GM18873 (cell line): ENCODE measurements around the gene CNKSR2.

Source experiments
- ATAC-seq: cut with Tn5 transposase; IDR thresholded peaks from one replicate; pipeline ENCODE4 v1.9.1; 2021; ENCODE audit warnings: mild to moderate bottlenecking, moderate library complexity, moderate number of reproducible peaks; ENCODE audit not compliant: unreplicated experiment, low FRiP score

The CNKSR2 gene

DNA sequence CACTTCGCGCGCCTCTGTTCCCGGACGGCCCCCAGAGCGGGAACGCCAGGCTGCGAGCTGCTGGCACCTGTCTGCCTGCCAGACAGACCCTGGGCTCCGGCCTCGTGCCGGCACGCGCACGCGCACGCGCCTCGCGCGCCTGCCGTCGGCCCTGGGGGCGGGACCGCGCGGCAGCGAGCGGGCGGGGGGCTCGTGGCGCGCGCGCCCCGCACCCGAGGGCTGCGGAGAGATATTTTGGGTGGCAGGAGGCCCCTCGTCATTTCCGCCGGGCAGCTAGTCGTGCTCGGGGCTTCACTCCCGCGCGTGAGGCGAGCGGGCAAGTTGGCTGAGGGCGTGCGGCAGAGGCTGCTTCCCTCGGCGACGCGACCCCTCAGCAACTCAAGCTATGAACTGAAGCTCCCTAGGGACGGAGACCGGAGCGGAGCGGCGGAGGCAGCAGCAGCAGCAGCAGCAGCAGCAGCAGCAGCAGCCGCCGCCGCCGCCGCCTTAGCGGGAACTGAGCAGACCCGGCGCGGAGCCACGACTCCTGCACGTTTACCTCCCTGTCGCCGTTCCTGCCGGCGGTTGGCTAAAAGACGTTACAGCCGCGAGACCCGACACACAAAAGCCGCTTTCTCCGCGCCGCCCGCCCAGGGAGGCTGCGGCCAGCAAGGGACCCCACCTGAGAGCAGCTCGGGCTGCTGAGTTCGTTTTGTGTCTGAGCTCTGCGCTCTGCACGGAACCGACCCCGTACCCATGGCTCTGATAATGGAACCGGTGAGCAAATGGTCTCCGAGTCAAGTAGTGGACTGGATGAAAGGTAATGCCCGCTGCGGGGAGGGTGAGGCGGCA is at the start of gene CNKSR2:
TSS of gene CNKSR2 (plus strand) at position 256 of the 831 bp plus-strand sequence. CDS start at position 736, 480 bp downstream.
- peak; percentile 77 for ATAC-seq

- no peak for ATAC-seq
These were observed 19.5 kb upstream of the CNKSR2 start for GRCh38 chrX:21354725-21355124.

DNA sequence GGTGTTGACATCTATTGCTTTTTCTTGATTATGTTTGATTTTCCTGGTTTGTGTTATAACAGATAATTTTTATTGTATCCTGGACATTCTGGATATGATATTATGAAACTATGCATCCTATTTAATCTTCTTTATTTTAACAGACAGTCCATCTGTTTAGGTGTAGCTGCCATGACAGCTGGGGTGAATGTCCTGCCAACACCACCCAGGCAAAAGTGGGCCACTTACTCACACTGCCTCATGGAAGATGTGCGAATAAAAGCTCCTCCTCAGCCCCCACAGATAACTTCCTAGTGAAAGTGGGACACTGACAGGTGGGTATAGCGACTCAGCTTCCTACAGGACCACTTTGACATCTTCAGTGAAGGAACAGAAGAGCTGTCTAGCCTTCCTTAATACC is 18.4 kb upstream of the CNKSR2 start:
- no peak for ATAC-seq

GRCh38 chrX:21369613-21370012 is 4.6 kb upstream of the CNKSR2 start:
- no peak for ATAC-seq

GRCh38 chrX:21373001-21373400 is 1.2 kb upstream of the CNKSR2 start:
- no peak for ATAC-seq

- ATAC-seq: peak; percentile 23
These were observed 518 bp upstream of the CNKSR2 start for GRCh38 chrX:21373637-21374162.

GRCh38 chrX:21374994-21375707 is 933 bp downstream of the CNKSR2 start:
- no peak for ATAC-seq

DNA sequence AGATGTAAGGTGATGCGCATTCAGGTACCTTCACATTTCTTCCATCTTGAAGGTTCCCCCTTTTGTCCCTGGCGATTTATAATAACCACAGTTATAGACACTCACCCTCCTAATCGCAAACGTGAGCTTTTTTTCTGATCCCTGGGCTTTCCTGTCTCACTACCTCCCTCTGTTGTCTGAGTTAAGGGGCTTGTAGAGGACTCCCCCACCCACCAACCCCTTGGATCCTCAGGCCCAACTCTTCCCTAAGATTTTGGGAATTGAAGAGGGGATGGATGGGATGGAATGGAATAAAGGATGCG is 1.4 kb downstream of the CNKSR2 start:
- ATAC-seq: no peak

DNA sequence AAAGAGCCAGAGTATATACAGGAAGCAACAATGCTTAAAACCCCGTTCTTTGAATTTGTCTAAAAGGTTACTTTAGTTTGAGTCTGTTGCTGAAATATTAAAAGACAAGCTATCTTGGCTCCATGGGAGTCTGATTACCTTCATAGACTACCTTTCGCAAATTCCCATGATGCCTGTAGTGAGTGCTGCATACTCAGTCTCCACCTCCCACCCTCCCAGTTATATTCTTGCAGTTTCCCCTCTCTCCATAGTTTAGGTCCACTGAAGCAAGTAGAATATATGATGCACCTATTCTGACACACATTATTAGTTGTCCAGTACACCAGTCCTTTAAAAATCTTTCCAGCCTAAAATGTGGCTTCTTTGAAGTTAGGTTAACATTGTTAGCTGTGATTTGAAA is 2.4 kb downstream of the CNKSR2 start:
- no peak for ATAC-seq

GRCh38 chrX:21379991-21380390 is 5.8 kb downstream of the CNKSR2 start:
- ATAC-seq: no peak

DNA sequence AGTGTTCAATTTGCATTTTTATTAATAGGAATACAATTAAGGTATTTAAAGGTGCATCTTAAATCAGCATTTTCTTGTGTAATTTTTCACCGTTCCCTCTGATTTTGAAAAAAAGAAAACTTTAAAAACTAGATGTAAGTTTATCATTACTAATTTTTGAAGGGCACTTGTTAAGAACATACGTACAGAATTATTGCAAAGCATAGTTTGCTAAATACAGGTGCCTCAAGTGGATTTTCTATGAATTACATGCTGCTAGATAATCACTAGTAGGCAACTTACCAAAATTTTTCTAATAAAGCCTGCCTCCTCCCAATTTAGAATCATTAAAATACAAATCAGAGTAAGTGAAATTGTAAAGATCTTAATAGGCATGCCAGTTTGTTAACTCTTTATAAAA is 8.5 kb downstream of the CNKSR2 start:
- ATAC-seq: no peak

DNA sequence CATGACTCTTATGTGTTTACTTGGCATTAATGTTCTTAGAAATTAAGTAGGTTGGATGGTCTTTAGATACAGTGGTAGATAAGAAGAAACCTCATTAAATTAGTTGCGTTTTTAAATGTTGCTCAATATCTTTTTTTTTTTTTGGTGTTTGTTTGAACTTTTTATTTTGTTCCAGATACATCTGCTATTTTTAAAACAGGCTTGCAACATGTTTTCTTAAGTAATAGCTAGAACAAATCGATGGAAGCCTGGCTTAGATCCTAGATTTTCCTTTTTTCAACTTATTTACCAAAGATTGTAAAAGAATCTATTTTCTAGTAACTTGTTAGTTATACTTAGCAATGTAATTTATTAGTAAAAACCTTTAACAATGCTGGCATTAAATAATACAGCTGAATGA is 9.3 kb downstream of the CNKSR2 start:
- ATAC-seq: no peak

GRCh38 chrX:21384178-21384577 is 10.0 kb downstream of the CNKSR2 start:
- no peak for ATAC-seq

- no peak for ATAC-seq
These were observed 20.6 kb downstream of the CNKSR2 start for GRCh38 chrX:21394792-21395191.

GRCh38 chrX:21398426-21398825 is 24.2 kb downstream of the CNKSR2 start:
- no peak for ATAC-seq

DNA sequence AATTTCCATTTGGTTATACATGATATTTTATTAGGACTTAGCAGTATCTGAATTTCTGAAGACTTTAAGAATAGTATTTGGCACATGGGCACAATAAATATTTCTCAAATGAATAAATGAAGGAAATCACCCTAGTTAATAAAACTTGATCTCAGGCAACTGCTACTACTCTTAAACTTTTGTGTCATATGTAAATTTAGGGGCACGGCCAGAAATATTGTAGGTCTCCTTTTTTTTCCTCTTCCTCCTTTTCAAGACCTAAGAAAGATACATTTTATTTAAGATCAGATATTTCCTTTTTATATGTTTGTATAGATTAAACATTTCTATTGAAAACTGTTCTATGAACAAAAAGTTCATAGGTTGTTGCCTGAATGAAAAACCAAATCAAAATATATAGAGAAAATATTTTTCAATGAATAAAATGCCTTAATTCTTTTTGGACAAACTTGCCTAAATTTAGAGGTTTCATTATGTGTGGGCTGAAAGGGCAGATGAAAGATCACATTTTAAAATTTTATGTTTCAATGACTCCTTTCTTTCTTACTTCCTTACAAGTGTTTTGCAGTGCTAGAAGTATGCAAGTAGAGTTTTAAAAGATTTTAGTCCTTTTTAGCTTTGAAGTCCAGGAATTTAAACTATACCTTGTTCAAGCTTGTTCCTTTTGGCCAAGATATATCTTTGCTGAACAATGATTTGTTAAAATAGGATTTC is 26.3 kb downstream of the CNKSR2 start:
- ATAC-seq: no peak

DNA sequence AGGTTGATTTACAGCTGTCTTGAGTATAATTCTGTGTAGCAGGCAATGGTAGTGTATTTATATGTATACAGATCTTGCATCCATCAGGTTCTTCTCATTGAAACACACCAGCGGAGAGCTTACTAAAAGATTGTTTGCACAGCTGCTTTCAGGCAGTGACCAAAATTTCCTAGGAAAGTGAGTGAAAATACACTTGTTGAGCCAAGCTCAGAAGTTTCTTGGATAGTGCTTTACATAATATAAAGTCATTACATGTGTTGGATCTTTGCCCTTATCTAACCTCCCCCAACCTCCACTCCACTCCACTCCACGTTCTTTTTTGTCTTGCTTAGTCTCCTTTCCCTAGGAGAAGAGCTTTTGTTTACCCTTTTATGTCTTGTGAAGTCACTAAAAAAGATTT is 34.1 kb downstream of the CNKSR2 start:
- no peak for ATAC-seq

DNA sequence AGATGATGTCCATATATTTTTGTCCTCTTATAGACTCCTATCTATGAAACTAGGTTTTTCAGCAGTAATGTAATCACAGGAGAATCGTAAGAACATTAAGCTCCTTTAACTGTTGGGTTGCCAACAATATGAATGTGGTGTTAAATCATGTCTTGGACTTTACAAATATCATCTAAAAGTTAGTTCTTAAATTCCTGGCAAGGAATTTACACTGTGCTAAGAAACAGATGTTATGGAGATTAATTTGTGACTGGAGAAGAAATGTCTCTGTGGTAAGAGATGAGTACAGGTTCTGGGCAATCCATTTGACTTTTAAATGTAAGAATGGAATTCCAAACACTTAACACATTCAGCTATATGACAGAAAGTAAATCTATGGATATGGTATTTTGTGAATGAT is 34.6 kb downstream of the CNKSR2 start:
- ATAC-seq: no peak

DNA sequence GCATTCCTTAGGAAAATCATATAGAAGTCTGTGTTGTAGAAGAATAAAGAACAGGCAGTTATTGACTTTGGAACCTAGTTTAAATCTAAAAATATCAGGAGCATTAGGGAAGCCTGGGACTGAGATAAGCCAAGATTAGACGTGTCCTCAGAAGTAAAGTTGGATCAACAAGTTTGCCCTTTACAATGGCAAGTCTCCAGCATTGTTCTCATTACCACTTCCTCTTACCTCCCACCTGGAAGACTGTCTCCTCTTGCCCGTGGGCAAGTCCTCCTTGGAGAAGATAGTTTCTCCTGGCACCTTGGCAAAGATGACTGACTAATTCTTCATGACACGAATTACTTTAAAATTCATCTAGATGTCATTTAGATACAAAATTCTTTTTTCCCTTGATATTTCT is 37.8 kb downstream of the CNKSR2 start:
- no peak for ATAC-seq

DNA sequence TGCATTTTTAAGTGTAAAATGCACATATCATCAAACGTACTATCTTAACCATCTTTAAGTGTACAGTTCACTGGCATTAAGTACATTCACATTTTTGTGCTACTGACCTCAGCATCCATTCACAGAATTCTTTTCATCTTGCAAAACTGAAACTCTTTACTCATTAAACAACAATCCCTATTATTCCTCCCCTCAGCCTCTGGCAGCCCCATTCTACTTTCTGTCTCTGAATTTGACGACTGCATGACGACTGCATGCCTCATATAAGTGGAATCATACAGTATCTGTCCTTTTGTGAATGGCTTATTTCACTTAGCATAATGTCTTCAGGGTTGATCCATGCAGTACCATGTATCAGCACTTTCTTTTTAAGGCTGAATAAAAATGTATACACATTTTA is 38.7 kb downstream of the CNKSR2 start:
- ATAC-seq: no peak

GRCh38 chrX:21427086-21427485 is 52.9 kb downstream of the CNKSR2 start:
- ATAC-seq: no peak
